Colonic mucosa (tissue), 4 donors: Measurements from ENCODE around the gene PCNX1. TPM values are rescaled to one million over a fixed set of nuclear protein-coding genes. Genes with fewer than 3 reads are reported as not detected.
A peak's percentile ranks its signal among the peaks of the same experiment; 100 is the strongest.

ENCODE experiments used
- DNase-seq: peaks from one replicate; pipeline ENCODE4 v3.0.0-alpha.2; 2020
- H3K27ac ChIP-seq: fragments of 200-600 bp; one replicate; pipeline ENCODE4 v1.8.0; 2021
- H3K27me3 ChIP-seq: fragments of 200-600 bp; one replicate; pipeline ENCODE4 v1.8.0; 2021
- H3K36me3 ChIP-seq: fragments of 200-600 bp; one replicate; pipeline ENCODE4 v1.8.0; 2021
- H3K4me1 ChIP-seq: fragments of 200-600 bp; one replicate; pipeline ENCODE4 v1.8.0; 2021; ENCODE audit warnings: mild to moderate bottlenecking
- H3K4me3 ChIP-seq: fragments of 200-600 bp; one replicate; pipeline ENCODE4 v1.8.0; 2021
- H3K9ac ChIP-seq, 2 donors: one replicate each; pipeline ENCODE4 v1.7.0; 2013; ENCODE audit warnings: control low read depth in 2 of 2, low read depth in 2 of 2, low read length in 2 of 2
- H3K9me3 ChIP-seq: fragments of 200-600 bp; one replicate; pipeline ENCODE4 v1.8.0; 2021
- intact Hi-C: fragments of 100-400 bp; cut with DNase I; formaldehyde crosslinking; loops from one replicate; pipeline ENCODE4 v1.14.1; 2022
- total RNA-seq, 2 donors: library from RNA; stranded (reverse); fragmentation: NEBNext Ultra II Directional in 1 of 2; extraction: Animal tissue kit (Norgen Biotek cat#: 25700) in 1 of 2; gene quantifications; one replicate each; pipeline ENCODE4 v1.2.1, GENCODE V29; 2021
- TF ChIP-seq, protein P1 (sequence below): fragments of 200-600 bp; IDR thresholded peaks from one replicate; pipeline ENCODE4 v1.8.0; 2022; ENCODE audit warnings: antibody characterized with exemption, mild to moderate bottlenecking
- donor health status: healthy.
- donor health status: DM: no; HTN: no; CAD: no.
- donor health status: DM: no; HTN: no; CAD: no.

PCNX1 gene
- total RNA-seq, 2 donors from 2014 or later = 18.1 to 26.7 TPM

DNA sequence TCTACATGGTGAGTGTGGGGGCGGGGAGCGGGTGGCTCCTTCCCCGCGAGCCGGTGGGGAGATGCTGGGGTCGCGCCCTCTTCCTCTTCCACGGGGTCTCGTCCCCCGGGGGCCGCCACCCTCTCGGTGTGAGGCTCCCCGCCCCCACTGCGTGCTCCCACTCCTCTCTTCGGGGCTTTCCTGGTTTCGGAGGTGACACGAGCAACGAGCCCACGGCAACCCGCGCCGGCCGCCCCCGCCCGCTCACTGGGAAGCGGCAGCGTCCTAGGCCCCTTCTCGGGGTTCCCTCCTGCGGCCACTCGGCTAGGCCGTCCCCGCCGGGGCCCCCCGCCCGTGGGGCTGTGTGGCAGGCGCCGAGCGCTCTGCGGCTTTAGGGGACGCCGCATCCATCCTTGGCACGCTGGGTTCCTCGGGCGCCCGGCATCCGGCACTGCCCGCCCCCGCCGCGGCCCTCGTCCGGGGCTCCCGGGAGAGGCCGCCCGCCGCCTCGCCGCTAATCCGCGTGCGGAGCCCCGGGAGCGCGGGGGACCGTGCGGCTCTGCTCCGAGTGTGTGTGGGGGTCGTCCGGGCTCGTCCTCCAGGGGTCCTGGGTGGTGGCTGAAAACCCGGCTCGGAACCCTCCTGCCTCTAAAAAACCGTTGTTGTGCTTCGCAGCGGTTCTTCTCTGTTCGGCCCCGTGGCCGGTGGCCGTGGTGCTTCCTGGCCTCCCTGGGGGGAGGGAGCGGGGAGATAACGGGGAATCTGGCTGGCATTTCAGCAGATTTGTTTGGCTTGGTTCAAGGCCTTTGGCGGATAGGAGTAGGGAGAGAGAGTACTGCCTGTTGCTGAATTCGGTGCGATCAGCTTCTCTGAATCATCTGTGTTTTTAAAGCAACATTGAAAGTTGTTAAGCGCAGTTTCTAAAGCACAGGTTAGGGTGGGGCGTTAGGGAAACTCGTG is 1.0 kb downstream of the PCNX1 start:
- Histone ChIP-seq H3K27ac (peak overlapping the region; percentile 94), H3K27me3 (no peaks in the 10 kb centered on the region), H3K9ac (peak overlapping the region; percentile 71 to 98), H3K4me1 (peaks cover 4% of the 10 kb centered on the region), H3K4me3 (peak overlapping the region; percentile 86), H3K9me3 (no peaks in the 10 kb centered on the region), H3K36me3 (no peaks in the 10 kb centered on the region)
- intact Hi-C loops = loop anchor here (5.0 to 10.0 kb wide), 2 partner anchors 64 to 83 kb away; no protein-coding TSS in a partner anchor
- DNase-seq = peak; percentile 71
- TF ChIP-seq, protein P1, sequence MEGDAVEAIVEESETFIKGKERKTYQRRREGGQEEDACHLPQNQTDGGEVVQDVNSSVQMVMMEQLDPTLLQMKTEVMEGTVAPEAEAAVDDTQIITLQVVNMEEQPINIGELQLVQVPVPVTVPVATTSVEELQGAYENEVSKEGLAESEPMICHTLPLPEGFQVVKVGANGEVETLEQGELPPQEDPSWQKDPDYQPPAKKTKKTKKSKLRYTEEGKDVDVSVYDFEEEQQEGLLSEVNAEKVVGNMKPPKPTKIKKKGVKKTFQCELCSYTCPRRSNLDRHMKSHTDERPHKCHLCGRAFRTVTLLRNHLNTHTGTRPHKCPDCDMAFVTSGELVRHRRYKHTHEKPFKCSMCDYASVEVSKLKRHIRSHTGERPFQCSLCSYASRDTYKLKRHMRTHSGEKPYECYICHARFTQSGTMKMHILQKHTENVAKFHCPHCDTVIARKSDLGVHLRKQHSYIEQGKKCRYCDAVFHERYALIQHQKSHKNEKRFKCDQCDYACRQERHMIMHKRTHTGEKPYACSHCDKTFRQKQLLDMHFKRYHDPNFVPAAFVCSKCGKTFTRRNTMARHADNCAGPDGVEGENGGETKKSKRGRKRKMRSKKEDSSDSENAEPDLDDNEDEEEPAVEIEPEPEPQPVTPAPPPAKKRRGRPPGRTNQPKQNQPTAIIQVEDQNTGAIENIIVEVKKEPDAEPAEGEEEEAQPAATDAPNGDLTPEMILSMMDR = no peak

DNA sequence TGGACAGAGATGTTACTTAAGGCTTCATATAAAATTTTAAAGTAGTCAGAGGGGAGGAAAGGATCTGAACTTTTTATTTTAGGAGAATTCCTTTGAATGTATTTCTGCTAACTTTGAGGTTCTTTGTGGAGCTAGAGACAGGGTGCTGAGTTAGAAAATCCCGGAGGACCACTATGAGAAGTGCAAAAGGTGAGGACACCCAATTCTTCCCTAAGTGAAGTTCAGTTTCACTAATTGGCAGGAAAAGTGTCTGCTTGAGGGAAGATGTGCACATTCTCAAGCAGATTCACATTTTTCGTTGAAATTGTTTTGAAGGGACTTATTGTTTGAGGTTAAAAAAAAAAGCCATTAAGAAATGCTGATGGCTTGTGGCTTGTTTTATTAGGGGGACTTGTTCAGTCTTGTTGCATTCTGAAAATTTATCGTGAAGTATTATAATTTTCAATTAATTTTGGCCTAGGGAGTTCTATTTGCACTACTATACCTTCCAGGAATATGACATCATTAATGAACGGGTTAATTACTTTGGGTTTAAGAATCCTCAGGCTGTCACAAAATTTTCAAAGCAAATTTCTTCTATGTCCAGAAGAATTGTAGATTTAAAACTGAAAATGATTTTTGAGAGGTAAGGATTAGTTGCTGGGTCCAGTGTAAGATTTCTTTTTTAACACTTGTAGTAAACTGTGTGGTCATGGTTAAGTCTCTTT is 1.8 kb downstream of the PCNX1 start:
- no peaks in the 10 kb centered on the region for H3K36me3 ChIP-seq
- H3K27me3 ChIP-seq = no peaks in the 10 kb centered on the region
- H3K27ac ChIP-seq = peak overlapping the region; percentile 94
- H3K9me3 ChIP-seq = no peaks in the 10 kb centered on the region
- no peak for DNase-seq
- H3K9ac ChIP-seq = peak overlapping the region; percentile 71 to 98
- peaks cover 4% of the 10 kb centered on the region for H3K4me1 ChIP-seq
- intact Hi-C loops = loop anchor here (5.0 to 10.0 kb wide), 2 partner anchors 63 to 84 kb away; no protein-coding TSS in a partner anchor
- TF ChIP-seq, protein P1 = no peak
- peak overlapping the region; percentile 86 for H3K4me3 ChIP-seq

DNA sequence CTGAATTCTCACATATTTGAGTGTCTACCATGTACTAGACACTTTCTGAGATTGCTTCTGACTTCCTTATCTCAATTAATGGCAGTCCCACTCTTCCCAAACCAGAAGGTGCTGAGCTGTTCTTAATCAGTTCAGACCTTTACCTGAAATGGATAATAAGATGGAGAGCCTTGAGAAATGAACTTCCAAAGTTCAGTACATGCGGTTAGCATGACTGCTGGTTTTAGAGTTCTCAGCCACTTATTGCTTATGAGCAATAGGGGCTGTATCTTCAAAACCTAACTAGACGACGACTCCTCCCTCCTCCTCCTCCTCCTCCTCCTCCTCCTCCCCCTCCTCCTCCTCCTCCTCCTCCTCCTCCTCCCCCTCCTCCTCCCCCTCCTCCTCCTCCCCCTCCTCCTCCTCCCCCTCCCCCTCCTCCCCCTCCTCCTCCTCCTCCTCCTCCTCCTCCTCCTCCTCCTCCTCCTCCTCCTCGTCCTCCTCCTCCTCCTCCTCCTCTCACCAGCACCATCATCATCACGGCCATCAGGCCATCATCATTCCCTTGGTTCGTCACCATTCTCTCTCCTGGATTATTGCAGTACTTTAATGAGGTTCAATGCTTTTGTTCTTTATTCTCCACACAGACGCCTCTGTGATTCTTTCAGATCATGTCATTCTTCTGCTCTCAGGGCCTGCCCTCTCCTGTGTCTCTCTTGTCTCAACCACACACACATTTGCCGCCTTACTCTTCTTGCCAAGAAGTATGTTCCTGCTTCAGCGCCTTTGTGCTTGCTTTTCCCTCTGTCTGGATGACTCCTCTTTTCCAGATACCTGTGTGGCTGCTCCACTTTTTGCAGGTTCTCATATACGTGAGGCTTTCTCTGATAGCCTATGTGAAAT is 2.7 kb downstream of the PCNX1 start:
- Histone ChIP-seq H3K4me1 (peaks cover 4% of the 10 kb centered on the region), H3K9ac (no peak overlapping the region), H3K36me3 (no peaks in the 10 kb centered on the region), H3K4me3 (no peak overlapping the region), H3K9me3 (no peaks in the 10 kb centered on the region), H3K27me3 (no peaks in the 10 kb centered on the region), H3K27ac (no peak overlapping the region)
- intact Hi-C loops = loop anchor here (5.0 to 10.0 kb wide), 2 partner anchors 62 to 85 kb away; no protein-coding TSS in a partner anchor
- TF ChIP-seq, protein P1 = no peak
- DNase-seq = no peak

DNA sequence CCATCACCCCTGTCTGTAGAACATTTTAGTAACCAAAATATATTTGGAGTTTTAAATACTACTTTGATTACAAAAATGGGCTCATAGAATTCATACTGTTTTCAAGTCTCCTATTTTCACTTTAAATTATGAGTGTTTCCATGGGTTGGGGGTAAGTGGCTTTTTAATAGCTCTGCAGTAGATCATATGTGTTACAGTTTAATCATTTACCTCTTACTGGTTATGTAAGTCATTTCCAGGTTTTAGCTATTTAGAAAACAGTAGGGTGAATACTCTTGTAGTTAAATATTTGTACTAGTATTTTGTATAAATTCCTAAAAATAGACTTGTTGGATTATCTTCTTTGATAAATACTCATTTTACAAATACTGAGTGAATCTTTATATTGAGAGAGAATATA is 8.2 kb downstream of the PCNX1 start:
- intact Hi-C loops = no loop called here
- H3K27ac ChIP-seq = no peak overlapping the region
- no peak for DNase-seq
- H3K4me1 ChIP-seq = peaks cover 2% of the 10 kb centered on the region
- TF ChIP-seq, protein P1 = no peak
- no peak overlapping the region for H3K4me3 ChIP-seq
- H3K9ac ChIP-seq = no peak overlapping the region
- H3K27me3 ChIP-seq = no peaks in the 10 kb centered on the region
- no peaks in the 10 kb centered on the region for H3K9me3 ChIP-seq
- H3K36me3 ChIP-seq = no peaks in the 10 kb centered on the region

DNA sequence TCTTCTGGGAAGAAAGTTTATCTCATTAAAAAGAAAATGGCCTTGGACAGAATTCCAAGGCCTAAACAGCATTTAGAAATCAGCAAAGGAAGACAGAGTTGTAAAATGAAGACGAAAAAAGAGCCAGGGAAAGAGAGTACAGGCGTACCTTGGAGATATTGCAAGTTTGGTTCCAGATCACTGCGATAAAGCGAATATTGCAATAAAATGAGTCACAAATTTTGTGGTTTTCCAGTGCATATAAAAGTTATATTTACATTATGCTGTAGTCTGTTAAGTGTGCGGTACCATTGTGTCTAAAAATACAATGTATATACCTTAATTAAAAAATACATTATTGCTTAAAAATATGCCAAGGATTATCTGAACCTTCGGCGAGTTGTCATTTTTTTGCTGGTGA is 9.0 kb downstream of the PCNX1 start:
- H3K36me3 ChIP-seq = no peaks in the 10 kb centered on the region
- H3K4me3 ChIP-seq = no peak overlapping the region
- TF ChIP-seq, protein P1 = no peak
- no peaks in the 10 kb centered on the region for H3K4me1 ChIP-seq
- no peaks in the 10 kb centered on the region for H3K27me3 ChIP-seq
- intact Hi-C loops = no loop called here
- no peak overlapping the region for H3K27ac ChIP-seq
- no peak overlapping the region for H3K9ac ChIP-seq
- no peak for DNase-seq
- no peaks in the 10 kb centered on the region for H3K9me3 ChIP-seq
